ENCODE results near the gene FER.
"Not testable (repeated sequence)": the region's sequence is repeated elsewhere in the genome, so short reads cannot be mapped to it uniquely, and the experiment has no call there.

Gene FER

DNA sequence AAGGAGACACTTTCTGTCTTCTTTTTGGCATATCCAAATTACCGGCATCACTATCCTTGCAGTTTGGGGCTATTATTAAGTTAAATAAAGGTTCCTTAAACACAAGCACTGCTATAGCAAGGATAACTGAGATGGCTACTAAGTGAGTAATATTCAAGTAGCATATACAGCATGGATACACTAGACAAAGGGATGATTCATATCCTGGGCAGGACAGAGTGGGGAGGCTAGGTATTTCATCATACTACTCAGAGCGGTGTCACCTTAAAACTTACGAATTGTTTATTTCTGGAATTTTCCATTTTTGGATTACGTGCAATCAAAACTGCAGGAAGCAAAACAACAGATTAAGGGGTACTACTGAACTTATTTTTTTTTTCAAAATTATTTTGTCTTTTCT, 54.1 kb downstream of the FER start:
- DNase-seq, result no peak

DNA sequence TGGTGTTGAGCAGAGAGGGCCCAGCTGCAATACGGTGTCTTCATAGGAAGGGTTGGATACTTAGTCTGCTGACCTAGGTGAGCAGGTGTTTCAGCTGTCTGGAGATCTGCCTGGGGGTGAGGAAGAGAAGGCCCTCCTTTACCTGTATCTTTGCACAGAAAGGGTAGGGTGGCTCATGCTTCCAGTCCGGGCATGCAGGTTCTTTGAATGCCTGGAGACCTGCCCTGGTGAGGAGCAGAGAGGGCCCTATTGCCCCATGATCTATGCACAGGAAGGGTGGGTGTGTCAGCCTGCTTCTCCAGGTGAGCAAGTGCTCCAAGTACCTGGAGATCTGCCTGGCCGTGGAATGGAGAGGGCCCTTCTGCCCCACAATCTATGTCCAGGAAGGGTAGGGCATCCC, 63.0 kb downstream of the FER start:
- DNase-seq, result no peak

DNA sequence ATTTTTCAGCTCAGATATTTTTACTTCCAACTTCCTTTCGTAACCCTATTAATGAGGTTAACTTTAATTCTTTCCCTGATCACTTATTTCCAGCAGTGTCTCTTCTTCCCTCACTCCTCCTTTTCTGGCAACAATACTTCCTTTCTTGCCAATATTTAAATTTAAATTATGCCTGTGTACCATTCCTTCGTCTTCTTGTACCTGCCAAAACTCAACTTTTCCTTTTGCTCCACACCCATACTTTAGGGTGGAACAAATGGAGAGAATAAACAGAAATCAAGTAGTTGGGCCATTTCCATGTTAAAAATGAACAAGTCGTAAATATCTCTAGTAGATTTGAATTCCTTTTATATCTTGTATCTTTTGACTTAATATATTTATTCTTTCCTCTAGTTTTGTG, 66.0 kb downstream of the FER start:
- no peak for DNase-seq

DNA sequence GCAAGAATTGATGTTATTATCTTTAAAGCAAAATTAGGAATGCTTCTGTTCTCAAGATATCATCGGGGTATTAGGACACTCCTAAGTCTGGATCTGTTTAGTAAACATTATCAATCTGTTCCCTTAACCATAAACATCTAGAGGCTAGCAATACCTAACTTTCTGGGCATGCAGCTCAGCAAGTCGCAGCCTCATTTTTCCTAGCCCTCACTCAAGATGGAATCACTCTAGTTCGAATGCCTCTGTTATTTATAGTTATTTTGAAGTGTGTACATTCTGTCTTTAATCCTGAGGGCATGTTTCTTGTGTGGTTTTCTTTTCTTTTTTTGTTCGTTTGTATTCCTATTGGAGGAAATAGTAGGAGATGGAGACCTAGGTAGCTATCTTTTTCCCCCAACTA, 66.9 kb downstream of the FER start:
- DNase-seq, result no peak

DNA sequence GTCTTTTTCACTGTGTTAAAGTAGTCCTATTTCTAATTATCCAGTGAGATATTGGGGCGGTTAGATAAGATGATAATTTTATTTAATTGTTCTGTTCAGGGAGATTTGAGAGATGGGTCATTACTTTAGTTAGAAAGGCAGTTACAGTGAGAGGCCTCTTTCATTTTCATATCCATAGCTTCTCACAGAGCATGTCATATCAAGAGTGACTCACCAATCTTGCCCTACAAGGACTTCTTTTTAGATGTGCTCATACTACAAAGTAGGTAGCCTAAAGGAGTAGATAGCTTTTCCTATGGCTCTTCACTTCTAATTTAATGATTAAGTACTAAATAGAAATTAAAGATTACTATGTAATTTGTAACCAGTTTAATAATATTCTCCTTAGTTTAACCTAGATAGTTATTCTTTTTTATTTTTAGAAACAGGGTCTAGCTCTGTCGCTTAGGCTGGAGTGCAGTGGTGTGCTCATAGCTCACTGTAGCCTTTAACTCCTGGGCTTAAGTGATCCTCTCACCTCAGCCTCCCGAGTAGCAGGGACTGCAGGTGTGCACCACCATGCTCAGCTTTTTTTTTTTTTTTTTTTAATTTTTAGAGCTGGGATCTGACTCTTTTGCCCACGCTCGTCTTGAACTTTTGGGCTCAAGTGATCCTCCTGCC, 71.0 kb downstream of the FER start:
- DNase-seq, result no peak

DNA sequence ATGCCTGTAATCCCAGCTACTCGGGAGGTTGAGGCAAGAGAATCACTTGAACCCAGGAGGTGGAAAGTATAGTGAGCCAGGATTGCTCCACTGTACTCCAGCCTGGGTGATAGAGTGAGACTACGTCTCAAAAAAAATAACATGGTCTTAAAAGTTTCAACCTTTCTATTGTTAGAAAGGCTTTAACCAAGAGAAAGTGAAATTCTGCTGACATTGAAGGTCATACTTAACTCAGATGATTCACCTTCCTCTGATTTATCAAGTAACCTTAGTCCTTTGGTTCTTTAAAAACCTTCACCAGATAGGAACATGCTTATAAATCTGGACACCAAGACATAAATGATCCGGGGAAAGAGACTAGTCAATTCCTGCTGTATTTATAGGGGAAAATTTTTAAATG, 73.3 kb downstream of the FER start:
- no peak for DNase-seq

DNA sequence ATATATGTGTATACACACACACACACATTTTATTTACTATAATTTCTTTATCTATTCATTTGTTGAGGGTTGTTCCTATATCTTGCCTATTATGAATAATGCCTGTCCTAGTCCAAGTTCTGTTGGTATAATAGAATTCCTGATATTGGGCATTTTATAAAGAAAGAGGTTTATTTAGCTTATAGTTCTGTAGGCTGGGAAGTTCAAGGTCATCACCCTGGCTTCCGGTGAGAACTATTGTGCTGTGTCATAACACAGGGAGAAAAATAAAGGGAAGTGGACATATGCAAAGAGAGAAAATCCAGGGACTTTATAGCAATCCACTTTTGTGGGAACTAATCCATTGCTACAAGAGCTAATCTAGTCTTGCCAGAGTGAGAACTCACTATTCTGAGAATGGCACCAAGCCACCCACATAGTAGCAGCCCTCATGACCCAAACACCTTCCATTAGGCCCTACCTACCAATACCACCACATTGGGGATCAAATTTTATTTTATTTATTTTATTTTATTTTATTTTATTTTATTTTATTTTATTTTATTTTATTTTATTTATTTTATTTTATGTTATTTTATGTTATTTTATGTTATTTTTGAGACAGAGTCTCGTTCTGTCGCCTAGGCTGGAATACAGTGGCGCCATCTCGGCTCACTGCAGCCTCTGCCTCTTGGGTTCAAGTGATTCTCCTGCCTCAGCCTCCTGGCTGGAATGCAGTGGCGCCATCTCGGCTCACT, 74.7 kb downstream of the FER start:
- DNase-seq, result no peak

DNA sequence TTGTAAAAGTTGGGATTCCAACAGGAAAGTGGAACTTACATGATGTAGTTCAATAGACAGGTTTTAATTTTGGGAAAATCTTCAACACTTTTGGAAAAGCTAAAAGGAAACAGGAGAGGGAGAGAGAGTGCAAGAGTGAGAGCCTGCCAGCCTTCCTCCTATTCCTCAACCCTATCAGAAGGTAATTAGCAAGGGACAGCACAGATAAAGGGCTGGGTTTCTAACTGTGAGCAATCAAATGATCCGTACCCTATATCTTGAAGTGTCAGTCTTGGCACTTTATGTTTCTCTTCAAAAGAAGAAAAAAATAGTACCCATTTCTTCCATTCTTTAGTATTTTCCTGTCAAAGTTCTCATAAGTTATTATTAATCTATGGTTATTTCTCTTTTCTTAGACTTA, 79.4 kb downstream of the FER start:
- DNase-seq, result no peak

DNA sequence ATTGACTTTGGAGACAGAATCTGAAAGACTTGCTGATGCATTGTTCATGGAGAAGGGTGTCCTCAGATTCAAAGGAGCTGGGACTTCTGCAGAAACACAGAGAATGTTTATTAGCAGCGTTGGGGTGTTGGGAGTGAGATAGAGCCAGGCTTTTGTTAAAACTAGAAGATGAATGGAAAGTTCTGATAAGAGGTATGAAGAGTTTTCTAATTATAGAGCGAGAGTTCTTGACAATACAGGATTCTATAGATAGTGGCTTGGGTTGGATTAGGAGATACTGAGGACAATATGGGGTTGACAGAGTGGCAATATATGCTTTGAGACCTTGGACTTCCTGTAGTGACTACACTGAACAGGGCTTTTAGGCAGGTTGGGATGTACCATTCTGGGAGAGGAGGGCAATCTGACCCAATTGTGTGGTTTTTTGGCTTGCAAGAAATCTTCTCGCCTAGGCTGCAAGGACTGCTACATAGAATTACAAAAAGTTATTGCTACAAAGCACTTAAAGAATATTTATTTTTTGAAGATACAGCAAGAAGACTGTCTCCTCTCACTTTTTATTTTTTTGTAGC, 83.1 kb downstream of the FER start:
- DNase-seq, result no peak

DNA sequence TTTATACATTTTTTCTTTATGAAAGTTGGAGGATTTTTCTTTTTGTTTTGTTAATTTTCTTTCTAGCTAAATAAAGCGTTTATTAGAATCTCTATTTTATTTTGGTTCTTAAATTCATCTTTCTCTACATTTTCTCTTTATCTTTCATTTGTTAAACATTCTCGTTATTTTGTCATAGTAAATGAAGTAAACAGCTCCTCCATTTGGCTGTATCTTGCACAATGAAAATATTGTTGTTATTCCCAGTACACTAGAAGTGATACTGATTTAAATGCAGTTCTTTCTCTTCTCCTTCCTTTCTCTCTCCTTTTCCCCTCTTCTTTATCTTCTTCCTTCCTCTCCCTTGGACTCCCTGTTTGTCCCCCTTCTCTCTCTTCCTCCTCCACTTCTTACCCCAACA, 88.8 kb downstream of the FER start:
- DNase-seq, result no peak

DNA sequence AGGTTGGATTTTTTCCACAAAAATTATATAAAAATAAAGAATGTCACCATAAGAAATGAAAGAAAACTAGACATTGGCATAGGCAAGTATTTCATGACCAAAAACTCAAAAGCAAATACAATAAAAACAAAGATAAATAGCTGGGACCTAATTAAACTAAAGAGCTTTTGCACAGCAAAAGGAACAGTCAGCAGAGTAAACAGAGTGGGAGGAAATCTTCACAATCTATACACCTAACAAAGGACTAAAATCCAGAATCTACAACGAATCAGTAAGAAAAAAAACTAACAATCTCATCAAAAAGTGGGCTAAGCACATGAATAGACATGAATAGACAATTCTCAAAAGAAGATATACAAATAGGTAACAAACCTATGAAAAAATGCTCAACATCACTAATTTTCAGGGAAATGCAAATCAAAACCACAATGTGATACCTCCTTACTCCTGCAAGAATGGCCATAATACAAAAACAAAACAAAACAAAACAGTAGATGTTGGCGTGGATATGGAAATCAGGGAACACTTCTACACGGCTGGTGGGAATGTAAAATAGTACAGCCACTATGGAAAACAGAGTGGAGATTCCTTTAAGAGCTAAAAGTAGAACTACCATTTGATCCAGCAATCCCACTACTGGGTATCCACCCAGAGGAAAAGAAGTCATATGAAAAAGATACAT, 94.7 kb downstream of the FER start:
- not testable (repeated sequence) for DNase-seq

DNA sequence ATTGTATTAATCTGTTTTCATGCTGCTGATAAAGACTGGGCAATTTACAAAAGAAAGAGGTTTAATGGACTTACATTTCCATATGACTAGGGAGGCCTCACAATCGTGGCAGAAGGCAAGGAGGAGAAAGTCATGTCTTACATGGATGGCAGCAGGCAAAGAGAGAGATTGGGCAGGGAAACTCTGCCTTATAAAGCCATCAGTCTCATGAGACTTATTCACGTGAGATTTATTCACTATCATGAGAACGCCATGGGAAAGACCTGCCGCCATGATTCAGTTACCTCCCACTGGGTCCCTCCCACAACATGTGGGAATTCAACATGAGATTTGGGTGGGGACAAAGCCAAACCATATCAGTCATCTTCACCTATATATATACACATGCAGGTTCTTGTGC, 103.4 kb downstream of the FER start:
- not testable (repeated sequence) for DNase-seq

DNA sequence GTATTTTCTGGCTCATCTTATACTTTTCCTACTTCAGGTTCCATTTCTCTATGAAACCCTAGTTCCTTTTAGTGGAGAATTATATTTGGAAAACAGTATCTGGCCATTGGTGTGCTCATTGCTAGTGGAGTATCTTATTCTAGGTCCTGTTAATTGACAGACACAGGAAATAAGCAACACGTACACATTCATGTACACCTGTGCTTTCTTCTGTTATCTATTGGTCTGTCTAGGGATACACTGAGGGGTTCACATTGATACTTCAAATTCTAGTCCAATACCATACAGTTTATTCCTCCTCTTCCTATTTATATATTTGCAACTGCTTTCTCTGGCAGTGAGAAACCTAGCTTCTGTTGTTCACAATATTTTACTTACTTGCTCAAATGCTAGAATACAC, 110.2 kb downstream of the FER start:
- no peak for DNase-seq

DNA sequence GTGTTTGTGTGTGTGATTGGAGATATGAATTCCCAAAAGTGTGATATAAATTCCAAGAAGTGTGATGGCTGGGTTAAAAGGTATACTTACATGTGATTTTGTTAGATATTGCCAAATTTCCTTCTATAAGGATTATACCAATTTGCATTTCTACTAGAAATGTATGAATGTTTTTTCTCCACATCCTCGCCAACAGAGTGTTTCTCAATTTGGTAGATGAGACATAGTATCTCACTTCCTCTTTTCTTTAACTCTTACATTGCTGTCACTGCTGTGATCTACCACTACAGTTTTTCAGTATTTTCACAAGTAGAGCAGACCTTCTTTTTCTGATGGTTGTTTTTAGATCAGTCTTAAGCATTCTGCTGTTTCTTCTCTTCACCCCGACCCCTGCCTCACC, 111.3 kb downstream of the FER start:
- DNase-seq, result no peak

DNA sequence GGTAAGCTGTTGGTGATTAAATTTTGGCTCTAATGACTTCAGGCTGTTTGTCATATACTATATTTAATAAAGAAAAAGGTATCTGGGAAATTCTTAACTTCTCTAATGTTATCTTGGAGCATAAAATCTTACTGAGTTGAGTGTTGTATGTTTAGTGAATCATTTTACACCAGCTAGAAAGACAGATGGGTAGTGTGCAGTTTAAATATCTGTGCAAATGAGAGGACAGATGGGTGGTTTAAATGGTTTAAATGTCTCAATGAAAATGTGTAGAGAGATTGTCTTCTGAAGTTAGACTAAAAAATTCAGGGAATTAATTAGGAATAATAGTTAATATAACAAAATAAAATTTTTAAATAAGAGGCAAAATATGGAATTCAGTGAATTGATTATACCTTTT, 114.5 kb downstream of the FER start:
- no peak for DNase-seq

DNA sequence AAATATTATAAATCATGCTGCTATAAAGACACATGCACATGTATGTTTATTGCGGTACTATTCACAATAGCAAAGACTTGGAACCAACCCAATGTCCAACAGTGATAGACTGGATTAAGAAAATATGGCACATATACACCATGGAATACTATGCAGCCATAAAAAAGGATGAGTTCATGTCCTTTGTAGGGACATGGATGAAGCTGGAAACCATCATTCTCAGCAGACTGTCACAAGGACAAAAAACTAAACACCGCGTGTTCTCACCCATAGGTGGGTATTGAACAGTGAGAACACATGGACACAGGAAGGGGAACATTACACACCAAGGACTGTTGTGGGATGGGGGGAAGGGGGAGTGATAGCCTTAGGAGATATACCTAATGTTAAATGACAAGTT, 118.4 kb downstream of the FER start:
- DNase-seq, result not testable (repeated sequence)

DNA sequence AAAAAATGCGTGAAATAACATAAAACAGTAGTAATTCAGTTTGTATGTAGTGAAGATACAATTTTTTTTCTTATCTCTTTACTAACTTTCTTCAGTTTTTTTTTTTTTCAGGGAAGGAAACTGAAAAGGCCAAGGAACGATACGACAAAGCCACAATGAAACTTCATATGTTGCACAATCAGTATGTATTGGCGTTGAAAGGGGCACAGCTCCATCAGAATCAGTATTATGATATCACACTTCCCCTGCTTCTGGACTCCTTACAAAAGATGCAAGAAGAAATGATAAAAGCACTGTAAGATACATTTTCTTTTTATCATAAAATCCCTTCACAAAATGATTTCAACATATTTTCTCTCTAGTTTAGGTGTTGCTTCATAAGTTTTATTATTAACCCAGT, 120.0 kb downstream of the FER start:
- DNase-seq, result no peak

DNA sequence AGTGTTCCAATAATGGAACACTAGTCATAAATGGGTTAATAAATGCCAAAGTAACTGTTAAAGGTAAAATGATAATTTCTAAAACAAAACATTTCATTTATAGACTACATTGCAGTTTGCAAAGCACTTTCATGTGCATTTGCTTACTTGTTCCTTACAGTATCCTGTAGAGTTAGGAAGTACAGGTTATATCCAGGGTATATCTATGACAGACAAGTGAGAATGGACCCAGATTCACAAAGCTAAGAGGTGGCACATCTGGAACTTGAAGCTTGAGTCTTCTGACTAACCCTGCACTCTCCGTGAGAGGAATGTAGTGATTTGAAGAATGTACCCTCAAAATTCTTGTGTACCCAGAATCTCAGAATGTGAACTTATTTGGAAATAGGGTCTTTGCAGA, 121.4 kb downstream of the FER start:
- no peak for DNase-seq

DNA sequence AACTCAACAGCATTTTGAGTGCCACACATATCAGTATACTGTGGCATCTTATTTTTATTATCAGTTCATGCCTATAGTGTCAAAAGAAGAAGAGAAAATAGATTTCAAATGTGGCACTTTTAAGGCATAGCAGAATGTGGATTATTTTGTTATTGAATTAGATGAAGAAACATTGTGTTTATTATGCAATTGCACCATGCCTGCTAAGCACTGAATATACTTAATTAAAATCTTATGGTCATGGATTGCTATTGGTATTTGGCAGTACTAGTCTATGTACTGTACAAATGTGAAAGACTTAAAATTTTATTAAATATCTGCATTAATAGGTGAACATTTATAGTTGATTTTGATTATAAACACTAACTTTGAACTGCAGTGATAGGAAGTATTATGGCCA, 128.8 kb downstream of the FER start:
- no peak for DNase-seq

DNA sequence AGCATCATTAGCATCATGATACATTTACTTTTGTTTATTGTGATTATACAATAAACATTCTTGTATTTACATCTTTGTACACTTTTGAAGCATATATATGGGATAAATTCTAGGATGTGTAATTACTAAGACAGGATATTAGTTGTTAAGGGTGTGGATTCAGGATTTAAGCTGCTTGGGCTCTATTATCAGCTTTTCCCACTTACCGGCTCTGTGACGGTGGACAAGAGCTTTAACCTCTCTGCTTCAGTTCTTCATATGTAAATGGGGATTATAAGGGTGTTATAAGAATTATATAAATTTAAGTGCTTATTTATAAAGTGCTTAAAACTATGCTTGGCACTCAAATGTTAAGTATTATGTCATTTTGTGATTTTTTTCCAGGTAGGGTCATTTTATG, 131.1 kb downstream of the FER start:
- DNase-seq, result no peak

DNA sequence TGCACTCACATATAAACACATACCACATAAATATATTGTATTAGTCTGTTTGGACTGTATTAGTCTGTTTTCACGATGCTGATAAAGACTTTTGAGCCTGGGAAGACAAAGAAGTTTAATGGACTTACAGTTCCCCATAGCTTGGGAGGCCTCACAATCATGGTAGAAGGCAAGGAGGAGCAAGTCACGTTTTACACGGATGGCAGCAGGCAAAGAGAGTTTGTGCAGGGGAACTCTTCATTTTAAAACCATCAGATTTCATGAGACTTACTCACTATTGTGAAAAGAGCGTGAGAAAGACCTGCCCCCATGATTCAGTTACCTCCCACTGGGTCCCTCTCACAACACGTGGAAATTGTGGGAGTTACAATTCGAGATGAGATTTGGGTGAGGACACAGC, 133.4 kb downstream of the FER start:
- DNase-seq, result no peak

DNA sequence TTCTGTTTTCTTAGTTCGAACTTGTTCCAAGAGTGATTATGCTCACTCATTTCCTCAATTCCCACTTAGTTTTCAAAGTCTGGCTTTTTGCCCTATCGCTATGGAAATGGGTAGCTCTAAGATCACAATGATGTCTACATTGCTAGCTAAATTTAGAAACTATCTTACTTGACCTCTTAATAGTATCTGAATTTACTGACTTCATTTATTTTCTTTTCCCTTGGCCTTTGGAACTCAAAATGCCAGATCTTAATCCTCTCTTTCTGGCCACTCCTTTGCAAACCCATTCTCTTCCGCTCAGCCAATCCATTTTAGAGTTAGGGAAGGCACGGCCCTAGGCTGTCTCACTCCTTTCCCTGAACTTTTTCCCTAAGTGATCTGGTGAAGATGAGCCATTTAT, 137.0 kb downstream of the FER start:
- DNase-seq, result no peak

DNA sequence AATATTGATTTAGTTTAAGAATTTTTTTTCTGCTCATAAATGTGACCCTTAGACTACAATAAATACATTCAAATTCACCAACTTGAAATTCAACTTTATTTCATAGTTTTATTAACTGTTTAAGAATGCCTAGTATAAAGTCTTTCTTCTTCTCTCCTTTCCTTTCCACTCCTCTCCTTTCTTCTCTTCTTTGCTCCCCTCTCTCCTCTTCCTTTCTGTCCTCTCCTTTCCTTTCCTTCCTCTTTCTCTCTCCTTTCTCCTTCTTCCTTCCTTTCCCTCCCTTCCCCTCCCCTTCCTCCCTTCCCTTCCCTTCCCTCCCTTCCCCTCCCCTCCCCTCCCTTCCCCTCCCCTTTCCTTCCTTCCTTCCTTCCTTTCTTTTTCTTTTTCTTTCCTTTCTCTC, 150.6 kb downstream of the FER start:
- no peak for DNase-seq

DNA sequence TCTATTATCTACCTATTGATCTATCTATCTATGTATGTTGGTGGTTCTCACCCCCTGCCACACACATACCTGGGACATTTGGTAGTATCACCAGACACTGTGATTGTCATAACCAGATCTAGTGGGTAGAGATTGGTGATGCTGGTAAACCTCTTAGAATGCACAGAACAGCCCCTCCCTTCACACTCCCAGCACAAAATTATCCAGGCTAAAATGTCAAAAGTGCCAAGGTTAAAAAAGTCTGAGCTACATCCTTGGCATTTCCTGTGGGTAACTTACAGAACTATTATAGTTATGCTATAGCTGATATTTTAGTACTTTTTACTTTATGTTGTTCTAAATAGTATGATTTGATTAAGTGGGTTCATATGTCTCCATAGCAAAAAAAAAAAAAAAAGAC, 151.0 kb downstream of the FER start:
- DNase-seq, result no peak
